ENCODE measurements around the gene RELCH.

GRCh38 chr18:62285281-62285680, 98.2 kb downstream of the RELCH start:
- TF ChIP-seq CTCF (conservative IDR thresholded peaks at IDR 0.05; ENCODE audit: low read depth, low read length) (no peak), EZH2phosphoT487 (IDR thresholded peaks at IDR 0.05; ENCODE audit: borderline replicate concordance, low read length) (no peak)

Measured in PC-3 (cell line).